K562 (cell line): ENCODE measurements around the gene RNF150.

ENCODE experiments used
- CTCF ChIP-seq, 3 experiments: IDR thresholded peaks in 2 of 3; conservative IDR thresholded peaks in 1 of 3; 2 replicates each; pipeline ENCODE4 v1.5.1; 2011 to 2012; ENCODE audit warnings: low read length in 3 of 3, mild to moderate bottlenecking in 3 of 3, control low read depth in 2 of 3, improper control_type of control experiment in 1 of 3, inconsistent platforms in 1 of 3, low read depth in 1 of 3, mixed read lengths in 1 of 3, moderate library complexity in 1 of 3; ENCODE audit not compliant: insufficient read depth in 2 of 3
- ZNF23 ChIP-seq: fragments of 250-450 bp; sonication (Bioruptor Pico); IDR thresholded peaks from 2 replicates; pipeline ENCODE4 v1.4.0; 2020; ENCODE audit warnings: mild to moderate bottlenecking

DNA sequence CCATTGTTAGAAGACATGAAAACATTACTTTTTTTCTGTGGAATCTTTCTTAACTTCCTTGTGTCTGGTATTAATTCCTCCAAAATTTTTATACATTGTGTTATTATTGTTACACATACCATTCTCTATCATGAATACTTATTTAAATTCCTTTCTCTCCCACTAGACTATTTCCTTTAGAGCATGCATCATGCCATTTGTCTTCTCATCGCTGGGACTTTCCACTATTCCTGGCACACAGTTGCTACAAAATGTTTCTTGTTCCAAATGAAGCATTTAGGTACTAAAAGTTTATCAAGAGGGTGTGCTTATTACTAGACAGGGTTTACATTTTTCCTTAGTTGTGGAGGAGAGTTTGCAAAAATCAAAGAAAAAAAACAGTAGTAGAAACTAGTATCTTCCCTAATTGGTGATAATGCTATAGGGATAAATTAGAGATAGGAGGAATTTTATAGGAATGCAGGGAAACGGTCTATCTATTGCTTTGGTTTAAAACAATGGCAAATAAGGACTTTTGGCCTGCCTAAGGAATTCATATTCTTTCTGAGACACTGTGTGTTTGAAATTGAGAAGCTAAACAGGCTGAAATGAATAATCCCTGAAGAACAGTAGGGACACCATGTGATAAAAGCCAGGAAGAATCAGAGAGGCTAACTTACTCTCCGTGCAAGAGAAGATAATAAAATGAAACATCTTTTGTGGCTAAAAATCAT, 189.6 kb downstream of the RNF150 start:
- TF ChIP-seq CTCF (IDR thresholded peaks at IDR 0.05 in 2 of 3, conservative IDR thresholded peaks at IDR 0.05 in 1 of 3; ENCODE audit: insufficient read depth in 2 of 3, low read depth in 1 of 3, low read length in 3 of 3) (no peak), ZNF23 (CRISPR knock-in tag) (no peak)
